Kasumi-1 (cell line): ENCODE measurements around the gene PEX13.

ENCODE experiments used
- DNase-seq, 2 experiments: peaks; one replicate each; lab custom pipeline; 2025; lab: John Stamatoyannopoulos, UW

PEX13 gene

DNA sequence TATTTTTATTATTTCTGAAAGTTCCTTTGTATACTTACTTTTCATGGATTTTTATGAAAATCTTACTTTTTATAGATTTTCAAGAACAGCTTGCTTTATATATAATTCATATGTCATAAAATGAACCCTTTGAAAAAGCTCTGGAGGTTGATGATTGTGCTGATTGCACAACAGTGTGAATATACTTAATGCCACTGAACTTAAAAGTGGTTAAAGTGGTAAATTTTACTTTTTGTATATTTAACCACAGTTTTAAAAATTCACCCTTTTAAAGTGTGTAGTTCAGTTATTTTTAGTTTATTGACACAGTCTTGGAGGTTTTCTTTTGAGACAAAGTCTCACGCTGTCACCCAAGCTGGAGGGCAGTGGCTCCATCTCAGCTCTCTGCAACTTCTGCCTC is 56.6 kb downstream of the PEX13 start:
- DNase-seq: no peak

GRCh38 chr2:61085883-61086282 is 68.4 kb downstream of the PEX13 start:
- no peak for DNase-seq

- DNase-seq: no peak
Observed at GRCh38 chr2:61089797-61090196, 72.3 kb downstream of the PEX13 start.

- no peak for DNase-seq
Observed at GRCh38 chr2:61090386-61090921, 72.9 kb downstream of the PEX13 start.

- DNase-seq: no peak
Observed at GRCh38 chr2:61091485-61091884, 74.0 kb downstream of the PEX13 start.

DNA sequence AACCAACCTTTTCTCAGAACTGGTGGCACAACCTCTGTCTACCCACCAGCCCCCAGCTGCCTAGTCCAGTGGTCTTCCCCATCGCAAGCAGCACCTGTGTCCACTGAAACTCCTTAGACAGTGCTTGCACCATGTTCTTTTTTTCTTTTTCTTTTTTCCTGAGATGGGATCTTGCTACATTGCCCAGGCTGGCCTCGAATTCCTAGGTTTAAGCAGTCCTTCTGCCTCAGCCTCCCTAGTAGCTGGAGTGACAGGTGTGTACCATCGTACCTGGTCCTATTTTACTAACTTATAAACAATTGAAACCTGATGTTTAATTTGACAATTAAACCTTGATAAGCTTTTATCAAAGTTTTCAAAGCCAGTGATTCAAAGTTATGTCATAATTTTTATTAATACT is 78.9 kb downstream of the PEX13 start:
- no peak for DNase-seq

GRCh38 chr2:61100801-61101200 is 83.3 kb downstream of the PEX13 start:
- DNase-seq: no peak
